Stimulated activated CD8-positive, alpha-beta memory T cell treated with anti-CD3 and anti-CD28 coated beads, Interleukin-7, amount 100 ng/mL, for 24 hours (primary cell): ENCODE data around the gene REXO5.
"Not testable (repeated sequence)": the region's sequence is repeated elsewhere in the genome, so short reads cannot be mapped to it uniquely, and the experiment has no call there.

ENCODE experiments used
- DNase-seq: peaks from one replicate; pipeline ENCODE4 v3.0.0-alpha.2; 2020; ENCODE audit warnings: low read depth

Gene REXO5

DNA sequence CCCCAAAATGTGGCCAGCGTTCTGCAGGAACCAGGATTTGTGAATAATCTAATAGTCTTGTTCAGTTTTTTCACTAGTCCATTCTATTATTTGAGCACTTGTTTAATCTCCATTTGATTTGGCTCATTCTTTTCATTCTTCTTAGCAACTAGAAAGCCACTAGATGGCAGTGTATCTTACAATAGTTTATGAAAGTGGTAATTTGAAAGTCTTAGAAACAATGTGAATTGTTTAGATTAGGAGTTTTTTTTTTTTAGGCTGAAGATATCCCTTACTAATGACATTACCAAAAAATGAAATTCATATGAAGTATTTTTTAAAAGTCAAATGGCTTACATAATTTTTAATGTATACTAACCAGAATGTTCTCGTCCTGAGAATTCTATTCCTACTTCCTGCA lies 6.7 kb upstream of the REXO5 start:
- DNase-seq = no peak

DNA sequence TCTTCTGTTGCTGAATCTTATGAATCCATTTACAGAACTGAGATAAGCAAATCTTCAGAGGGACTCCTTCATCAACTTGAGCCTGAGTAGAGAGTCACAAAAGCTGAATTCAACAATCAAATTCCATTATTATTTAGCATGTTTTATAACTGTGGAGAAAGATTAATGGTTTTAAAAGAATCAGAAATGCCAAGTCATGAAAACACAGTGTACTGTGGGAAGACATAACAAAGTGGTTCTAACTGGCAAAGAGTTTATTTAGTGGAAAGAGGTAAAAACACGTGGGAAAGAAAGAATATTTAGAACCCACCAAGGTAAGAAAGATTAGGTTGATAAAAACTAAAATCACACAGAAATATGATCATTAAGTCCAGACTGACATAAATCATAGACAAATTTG lies 5.0 kb upstream of the REXO5 start:
- DNase-seq = no peak

DNA sequence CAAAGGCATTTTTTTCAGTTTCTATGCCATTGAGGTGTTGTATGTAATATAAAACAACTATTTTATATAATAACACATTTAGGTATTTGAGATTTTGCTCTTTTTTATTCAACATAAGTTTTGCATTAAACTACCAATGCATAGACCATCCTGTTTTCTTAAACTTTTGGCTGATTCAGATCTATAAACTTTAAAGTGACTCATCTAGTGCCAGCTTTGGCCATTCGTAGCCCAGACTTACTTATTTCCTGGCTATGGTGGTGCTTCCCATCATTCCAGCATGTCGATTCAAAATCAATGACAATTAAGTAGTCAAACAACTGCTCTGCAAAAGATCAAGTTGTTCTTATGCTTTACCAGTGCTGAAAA lies 3.2 kb upstream of the REXO5 start:
- no peak for DNase-seq

DNA sequence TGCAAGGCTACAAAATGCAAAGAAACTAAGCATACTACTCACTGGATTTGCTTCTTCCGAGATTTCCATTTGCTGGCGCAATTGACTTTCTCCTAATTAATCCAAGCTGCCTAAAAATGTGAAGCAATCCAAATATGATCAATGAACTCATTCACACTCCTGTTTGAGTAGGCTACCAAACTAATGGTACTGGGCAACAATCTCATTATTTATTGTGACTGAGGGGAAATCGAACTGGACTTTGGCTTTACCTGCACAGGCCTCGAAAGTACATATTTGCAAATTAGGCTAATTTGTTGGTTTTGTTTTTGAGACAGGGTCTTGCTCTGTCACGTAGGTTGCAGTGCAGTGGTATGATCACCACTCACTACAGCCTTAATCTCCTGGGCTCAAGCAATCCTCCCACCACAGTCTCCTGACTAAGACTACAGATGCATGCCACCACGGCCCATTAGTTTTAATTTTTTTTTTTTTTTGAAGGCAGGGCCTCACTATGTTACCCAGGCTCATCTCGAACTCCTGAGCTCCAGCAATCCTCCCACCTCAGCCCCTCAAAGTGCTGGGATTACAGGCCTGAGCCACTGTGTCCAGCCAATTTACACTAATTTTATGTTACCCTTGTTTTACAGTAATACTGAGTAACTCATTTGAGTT lies 2.6 kb upstream of the REXO5 start:
- no peak for DNase-seq

DNA sequence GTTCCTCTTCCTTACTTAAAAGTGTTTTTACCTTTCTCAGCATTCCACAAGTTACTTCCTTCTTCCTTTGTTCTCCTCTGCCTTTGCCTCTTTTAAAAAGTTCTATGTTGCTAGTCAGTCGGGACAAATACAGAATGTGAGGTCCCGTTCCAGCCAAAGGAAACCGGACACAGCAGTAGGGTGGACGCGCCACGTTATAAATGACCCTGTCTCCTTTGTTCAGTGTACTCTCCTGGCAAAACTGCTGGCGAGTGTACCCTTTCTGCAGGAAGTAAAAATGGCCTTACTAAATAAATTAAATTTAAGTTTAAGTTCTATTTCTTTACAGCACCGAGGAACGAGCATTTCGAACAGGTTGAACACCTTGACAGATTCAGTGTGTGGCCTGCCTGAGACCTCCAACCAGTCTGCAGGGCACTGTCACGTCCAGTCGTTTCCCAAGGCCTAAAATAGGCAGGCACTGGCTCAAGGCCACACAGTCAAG lies 601 bp upstream of the REXO5 start:
- DNase-seq = not testable (repeated sequence)

DNA sequence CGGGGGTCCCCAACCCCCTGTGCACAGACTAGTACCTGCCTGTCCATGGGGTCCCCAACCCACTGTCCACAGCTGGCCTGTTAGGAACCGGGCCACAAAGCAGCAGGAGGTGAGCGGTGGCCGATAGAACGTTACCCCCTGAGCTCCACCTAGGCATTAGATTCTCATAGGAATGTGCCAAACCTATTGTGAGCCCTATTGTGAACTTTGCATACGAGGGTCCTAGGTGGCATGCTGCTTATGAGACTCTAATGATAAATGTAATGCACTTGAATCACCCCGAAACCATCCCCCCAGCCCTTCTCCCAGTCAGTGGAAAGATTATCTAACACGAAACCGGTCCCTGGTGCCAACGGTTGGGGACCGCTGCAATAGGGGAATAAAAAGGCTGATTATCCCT lies 1.5 kb downstream of the REXO5 start:
- DNase-seq = no peak

DNA sequence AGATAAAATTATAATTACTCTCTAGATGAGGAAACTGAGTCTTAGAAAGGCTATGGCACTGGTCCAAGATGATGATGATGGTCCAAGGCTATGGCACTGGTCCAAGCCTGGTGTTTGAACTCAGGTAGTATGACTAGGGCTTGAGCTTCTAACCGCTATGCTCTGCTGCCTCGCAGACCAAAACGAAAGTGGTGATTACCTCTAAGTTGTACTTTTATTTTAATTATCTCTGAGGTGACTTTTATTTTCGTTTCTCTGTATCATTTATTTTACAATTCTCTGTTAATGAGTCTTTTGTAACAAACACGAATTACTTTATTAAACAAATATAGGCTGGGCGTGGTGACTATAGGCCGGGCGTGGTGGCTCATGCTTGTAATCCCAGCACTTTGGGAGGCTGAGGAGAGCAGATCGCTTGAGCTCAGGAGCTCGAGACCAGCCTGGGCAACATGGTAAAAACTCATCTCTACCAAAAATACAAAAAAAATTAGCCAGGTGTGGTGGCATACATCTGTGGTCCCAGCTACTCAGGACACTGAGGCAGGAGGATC lies 5.6 kb downstream of the REXO5 start:
- DNase-seq = no peak

DNA sequence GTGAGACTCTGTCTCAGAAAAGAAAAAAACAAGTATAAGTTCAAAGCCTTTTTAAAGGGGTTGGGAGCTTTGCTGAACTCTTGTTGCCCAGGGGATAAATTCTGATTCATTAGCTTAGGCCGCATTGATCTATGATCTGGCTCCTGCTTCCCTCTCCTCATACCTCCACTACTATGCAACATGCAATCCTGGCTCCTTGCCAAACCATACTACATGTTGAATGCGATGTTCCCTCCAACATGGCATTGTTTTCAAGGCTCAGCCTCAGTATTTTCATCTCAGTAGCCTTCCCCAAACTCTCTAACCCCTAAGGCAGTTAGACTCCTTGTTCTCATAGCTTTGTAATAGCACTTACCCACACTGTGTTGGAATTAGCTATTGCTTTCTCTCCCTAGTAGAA lies 6.2 kb downstream of the REXO5 start:
- DNase-seq = no peak

DNA sequence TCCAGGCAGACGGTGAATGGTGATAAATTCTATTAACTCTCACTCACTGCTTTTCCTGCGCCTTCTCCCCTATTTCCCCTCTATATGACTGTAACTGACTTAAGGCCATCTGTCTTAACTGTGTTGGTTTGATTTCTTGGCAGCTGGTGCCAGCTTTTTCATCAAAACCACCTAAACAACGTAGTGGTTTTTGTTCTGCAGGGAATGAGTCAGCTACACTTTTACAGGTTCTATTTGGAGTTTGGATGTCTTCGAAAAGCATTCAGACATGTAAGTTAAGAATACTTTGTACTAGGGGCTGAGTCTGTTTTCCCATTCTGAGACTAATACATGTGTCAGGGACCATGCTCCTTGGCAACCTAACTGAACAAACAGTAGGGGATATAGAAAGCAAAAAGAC lies 8.5 kb downstream of the REXO5 start:
- no peak for DNase-seq

DNA sequence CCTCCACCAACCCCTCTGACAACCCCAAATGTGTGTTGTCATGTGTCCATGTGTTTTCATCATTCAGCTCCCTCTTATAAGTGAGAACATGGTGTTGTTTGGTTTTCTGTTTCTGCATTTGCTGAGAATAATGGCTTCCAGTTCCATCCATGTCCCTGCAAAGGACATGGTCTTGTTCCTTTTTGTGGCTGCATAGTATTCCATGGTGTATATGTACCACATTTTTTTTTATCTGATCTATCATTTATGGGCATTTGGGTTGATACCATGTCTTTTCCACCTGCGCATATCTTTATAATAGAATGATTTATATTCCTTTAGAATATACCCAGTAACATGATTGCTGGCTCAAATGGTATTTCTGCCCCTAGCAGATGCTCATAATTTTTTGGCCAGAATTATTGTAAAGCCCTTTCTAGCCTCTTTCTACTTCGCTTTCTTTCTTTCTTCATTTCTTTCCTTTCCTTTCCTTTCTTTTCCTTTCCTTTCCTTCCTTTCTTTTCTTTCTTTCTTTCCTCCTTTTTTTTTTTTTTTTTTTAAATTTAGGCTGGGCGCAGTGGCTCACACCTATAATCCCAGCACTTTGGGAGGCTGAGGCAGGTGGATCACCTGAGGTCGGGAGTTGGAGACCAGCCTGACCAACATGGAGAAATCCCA lies 12.7 kb downstream of the REXO5 start:
- no peak for DNase-seq

DNA sequence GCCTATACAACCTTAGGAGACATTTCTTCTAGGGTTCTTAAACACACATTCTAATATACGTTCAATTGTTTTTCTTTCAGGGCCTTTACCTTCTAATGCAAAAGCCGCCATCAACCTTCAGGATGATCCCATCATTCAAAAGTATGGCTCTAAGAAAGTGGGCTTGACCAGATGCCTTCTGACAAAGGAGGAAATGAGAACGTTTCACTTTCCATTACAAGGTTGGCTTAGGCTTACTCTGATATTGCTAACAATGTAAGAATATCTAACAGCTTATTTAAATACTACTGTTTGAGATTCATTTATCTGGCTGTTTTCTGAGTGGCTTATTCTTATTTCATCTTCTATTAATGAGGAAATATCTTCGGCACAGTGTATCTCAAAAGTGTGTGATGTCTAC lies 15.4 kb downstream of the REXO5 start:
- no peak for DNase-seq

DNA sequence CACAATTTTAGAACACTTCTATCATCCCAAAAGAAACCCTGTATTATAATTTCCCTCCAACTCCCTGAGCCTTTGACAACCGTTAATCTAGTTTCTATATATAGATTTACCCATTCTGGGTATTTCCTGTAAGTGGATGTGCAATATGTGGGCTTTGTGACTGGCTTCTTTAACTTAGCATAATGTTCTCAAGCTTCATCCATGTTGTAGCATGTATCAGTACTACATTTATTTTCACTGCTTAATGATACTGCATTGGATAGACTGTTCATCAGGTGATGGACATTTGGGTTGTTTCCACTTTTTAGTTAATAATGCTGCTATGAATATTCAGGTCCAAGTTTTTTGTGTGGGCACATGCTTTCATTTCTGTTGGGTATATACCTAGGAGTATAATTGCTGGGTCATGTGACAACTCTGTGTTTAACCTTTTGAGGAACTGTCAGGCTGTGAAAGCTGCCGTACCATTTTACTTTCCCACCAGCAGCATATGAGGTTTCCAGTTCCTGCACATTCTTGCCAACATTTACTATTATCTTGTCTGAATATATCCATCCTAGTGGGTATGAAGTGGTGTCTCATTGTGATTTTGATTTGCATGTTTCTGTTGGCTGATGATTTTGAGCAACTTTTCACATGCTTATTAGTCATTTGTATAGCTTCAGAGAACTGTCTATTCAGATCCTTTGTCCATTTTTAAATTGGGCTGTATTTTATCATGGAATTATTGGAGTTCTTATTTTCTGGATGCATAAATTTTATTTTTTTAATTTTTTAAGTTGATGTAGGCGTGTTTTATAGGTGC lies 16.4 kb downstream of the REXO5 start:
- DNase-seq = no peak

DNA sequence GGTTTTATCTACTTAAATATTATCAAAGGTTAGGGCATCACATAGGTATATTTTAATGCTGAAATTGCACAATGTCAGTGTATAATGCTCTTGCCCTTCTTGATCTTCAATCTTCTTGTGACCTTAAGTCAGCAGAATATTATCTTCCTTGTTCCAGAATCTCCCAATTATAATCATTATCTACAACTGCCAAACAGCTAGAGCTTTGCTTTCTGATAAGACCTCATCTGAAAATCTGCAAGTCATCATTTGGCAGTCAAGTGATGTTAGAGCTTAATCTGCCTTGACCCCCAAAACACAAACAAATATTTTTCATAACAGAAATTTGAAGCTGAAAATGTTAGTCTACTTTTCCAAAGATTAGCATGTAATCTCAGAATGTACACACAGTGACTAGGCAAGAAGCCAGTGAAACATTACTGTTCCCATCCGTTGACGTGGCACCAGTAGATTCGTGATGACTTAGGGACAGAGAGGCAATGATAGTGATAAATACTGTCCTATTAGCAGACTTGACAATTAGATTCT lies 19.8 kb downstream of the REXO5 start:
- no peak for DNase-seq

DNA sequence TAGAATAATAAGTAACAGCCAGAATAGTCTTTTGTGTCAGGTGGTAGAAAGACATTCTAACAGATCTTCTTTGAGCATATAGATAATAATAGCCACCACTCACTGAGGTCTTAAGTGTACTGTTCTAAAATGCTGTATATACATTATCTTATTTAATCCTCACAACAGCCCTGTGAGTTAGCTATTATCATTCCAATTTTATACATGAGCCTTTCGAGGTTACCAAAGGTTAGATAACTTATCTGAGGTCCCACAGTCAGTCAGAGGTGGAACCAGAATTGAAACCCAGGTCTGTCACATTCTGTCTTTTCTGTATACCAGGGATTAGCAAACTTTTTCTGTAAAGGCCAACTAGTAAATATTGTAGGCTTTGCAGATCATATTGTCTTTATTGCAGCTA lies 23.2 kb downstream of the REXO5 start:
- no peak for DNase-seq

DNA sequence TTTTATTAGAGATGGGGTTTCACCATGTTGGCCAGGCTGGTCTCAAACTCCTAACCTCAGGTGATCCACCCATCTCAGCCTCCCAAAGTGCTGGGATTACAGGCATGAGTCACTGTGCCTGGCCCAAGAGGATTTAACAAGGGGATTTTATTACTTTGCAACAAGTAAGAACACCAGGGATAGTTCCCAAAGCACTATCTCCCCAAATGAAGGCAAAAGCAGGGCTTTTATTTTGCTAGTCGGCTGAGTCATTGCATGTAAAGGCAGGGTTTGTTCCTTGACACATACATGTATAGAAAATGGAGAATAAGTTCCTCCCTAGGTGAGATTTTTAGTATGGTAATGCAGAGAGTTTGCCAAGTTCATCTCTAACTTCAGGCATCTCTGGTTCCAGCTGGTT lies 24.0 kb downstream of the REXO5 start:
- DNase-seq = no peak

DNA sequence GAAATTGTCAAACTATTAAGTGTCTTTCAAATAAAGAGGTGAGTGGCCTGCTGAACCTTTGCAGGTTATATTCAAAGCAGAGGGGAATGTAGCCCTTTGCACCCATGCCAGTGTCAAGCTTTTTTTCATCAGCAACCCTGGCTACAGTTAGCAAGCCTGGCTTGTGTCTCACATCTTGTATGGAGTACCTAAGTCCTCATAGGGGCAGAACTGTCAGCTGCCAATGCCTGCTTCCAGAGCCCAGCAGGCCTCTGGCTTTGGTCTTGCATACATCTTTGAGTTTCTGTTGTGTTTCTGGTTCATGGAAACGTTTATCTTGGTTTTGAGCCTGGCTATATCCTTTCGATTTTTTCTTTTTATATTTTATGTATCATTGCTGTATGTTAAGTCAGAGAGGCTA lies 26.8 kb downstream of the REXO5 start:
- no peak for DNase-seq

DNA sequence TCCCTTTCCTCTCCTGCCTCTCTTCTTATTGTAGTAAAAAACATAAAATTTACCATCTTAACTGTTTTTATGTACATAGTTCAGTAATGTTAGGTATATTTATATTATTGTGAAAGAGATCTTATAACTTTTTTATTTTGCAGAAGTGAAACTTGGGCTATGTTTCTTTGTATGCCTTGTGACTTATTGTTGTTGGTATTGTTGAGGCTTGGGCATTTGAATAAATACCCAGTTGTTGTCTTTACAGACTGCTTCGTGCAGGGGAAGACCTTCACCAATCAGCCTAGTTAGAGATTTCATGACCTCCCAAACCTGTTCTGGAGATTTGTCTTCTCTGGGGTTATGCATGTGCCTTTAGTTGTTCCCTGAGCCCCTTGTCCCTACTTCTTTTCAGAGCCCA lies 31.9 kb downstream of the REXO5 start:
- DNase-seq = no peak

DNA sequence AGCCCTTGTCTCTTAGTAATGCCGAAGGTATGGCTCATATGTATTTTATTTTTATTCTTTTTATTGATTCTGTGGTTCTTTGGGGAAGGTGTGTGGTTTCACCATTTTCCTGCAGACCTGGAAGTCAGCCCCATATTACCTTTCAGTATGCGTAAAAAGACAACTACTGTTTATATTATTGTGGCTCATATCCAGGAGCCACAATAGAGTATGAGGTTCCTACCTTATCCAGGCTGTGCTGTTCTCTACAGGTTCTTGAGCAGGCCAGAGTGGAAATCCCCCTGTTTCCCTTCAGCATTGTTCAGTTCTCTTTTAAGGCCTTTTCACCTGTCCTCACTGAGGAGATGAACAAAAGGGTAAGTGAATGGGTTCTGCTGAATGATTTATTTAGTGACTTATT lies 33.2 kb downstream of the REXO5 start:
- no peak for DNase-seq

DNA sequence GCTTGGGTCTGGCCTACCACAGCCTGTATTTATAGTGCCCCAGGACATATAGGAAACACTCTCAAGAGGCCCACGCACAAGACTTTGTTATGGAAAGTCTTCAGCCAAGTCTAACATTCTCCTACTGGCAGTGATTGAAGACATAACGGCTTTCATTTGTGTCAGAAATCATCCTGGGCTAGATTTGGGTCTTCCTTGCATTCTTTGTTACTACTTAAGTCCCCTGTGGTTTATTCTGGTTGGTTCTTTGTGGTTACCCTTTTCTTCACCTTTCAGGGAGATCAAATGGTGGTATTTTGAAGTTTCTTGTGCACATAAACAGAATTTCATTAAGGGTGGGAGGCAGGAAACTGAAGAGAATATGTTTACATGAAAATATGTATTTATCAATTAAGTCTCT lies 37.7 kb downstream of the REXO5 start:
- no peak for DNase-seq

DNA sequence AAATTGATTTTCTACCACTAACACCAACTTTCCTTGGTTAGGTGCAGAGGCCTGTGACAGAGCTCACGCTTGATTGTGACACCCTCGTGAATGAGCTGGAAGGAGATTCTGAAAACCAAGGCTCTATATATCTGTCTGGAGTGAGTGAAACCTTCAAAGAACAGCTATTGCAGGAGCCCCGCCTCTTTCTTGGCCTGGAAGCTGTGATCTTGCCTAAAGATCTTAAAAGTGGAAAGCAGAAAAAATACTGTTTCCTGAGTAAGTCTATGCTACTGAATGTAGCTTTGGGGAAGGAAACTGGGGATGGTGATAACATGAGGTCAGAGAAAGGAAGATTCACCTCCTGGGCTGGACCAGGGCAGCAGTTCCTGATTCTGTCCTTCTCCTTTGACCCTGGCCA lies 38.3 kb downstream of the REXO5 start:
- DNase-seq = no peak

DNA sequence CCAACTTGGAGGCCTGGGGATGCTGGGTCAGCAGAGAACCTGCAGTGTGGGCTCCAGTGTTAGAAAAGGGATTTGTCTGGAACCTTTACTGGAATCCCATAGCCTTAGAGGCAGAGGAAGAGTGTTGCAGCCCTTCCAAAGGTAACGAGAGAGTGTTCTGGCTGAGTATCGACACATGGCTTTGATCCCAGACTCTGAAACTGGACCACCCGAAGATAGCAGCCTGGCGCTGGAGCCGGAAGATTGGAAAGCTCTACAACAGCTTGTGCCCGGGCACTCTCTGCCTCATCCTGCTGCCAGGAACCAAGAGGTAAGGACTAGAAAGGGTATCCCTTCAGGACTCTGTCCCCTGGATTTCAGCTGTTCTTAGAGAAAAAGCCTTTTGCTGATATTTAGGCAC lies 39.7 kb downstream of the REXO5 start:
- no peak for DNase-seq

DNA sequence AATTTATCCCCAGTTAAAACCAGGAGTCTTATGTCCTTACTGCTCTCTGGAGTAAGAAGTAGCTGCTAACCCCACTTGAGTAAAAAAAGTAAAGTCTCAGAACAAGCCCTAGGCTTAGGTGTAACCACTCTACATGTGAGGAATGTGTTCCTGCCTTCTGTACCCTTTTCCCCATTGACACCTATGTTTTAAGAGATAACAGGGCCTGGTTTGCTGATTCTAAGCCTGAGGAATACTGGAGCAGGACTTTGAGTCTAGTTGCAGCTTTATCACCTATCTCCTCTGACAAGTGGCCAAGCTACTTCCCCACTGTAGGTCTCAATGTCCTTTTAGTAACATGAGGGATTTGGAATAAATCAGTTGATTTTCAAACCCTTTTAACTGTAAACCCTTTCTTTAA lies 40.2 kb downstream of the REXO5 start:
- DNase-seq = no peak

DNA sequence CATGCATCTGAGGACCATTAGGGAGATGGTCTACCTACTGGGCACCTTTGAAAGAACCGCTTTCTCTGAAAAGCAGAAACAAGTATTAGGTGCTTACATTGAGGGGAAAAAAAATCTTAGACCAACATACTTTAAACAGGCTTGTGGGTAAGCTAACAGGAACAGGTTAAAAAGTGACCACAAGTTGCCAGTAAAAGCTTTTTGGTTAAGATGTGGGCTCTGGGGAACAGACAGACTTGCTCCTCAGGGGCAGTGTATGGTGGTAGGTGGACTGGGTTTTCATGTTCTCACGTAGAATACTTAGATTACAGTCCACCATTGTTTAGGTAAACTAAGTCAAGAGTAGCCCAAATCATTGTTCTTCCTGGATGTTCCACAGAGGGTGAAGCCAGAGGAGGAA lies 41.2 kb downstream of the REXO5 start:
- no peak for DNase-seq
